Cardiac fibroblast (primary cell): ENCODE results near the gene MCTP1.

ENCODE experiments used
- DNase-seq, 2 donors: peaks; one replicate each; pipeline versions ENCODE4 v3.0.0 to v3.0.0-alpha.2; 2010; ENCODE audit warnings: low read depth in 2 of 2
- H3K4me3 ChIP-seq, 2 donors: replicated peaks in 1 of 2; 1 replicate in 1 of 2; 2 replicates in 1 of 2; pipeline ENCODE4 v1.5.1; 2011; ENCODE audit warnings: low read depth in 2 of 2, low read length in 2 of 2, mild to moderate bottlenecking in 2 of 2, moderate library complexity in 1 of 2
- CTCF ChIP-seq: IDR thresholded peaks from one replicate; pipeline ENCODE4 v1.5.1; 2011; ENCODE audit warnings: low read depth, mild to moderate bottlenecking, low read length, inconsistent platforms

MCTP1 gene

GRCh38 chr5:94751460-94751859 lies 533.4 kb downstream of the MCTP1 start:
- TF ChIP-seq CTCF, result no peak
- no peak for DNase-seq
- no peak overlapping the region for H3K4me3 ChIP-seq

DNA sequence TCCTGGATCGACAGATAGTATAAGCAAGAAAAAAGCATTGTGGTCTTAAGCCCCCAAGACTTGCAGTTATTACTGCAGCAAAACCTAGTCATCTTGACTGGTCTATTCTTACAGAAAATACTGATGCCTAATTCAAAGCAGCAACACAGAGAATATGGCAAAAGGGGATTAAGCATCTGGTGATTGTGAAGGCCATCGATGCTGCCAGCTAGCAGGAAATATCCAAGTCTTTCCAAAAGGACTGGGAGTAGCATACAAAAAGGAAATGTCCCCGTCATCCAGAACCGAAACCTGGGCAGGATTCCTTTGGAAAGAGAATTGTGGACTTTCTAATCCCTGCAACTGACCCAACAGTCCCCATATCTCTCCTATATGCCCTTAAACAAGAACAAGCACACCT lies 534.2 kb downstream of the MCTP1 start:
- no peak for TF ChIP-seq CTCF
- no peak overlapping the region for H3K4me3 ChIP-seq
- no peak for DNase-seq

- no peak for DNase-seq
- no peak for TF ChIP-seq CTCF
- H3K4me3 ChIP-seq, result no peak overlapping the region
Measured at GRCh38 chr5:94749042-94749441, 535.9 kb downstream of the MCTP1 start.

GRCh38 chr5:94748212-94748611 lies 536.7 kb downstream of the MCTP1 start:
- no peak for TF ChIP-seq CTCF
- DNase-seq, result no peak
- H3K4me3 ChIP-seq, result no peak overlapping the region

DNA sequence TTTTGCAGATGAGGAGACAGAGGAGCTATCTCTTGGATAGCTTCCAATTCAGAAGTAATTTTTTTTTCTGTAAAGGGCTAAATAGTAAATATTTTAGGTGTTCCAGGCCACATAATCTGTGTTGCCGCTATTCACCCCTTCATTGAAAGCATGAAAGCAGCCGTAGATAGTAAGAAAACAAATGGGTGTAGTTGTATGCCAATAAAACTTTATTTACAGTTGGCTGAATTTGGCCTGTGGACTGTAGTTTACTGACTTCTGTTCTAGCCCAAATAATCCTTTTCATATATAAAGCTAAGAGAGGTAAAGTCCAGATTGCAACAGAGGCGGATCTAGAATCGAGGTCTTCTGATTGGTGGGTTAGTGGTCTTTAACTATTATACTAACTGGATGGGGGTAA lies 537.5 kb downstream of the MCTP1 start:
- no peak for DNase-seq
- no peak for TF ChIP-seq CTCF
- H3K4me3 ChIP-seq, result no peak overlapping the region

GRCh38 chr5:94746731-94747124 lies 538.2 kb downstream of the MCTP1 start:
- DNase-seq, result peak; percentile 31 to 74
- TF ChIP-seq CTCF, result no peak

More at GRCh38 chr5:94746731-94747124, 538.2 kb downstream of the MCTP1 start:
- H3K4me3 ChIP-seq, result no peak overlapping the region
